H9 (cell line): ENCODE data around the gene FBXO34. TPM values are rescaled to one million over a fixed set of nuclear protein-coding genes. Genes with fewer than 3 reads are reported as not detected.

ENCODE experiments used
- DNase-seq: peaks from one replicate; pipeline ENCODE4 v3.0.0-alpha.2; 2017
- H2AFZ ChIP-seq: one replicate; pipeline ENCODE4 v1.6.1; 2013; ENCODE audit warnings: mild to moderate bottlenecking, low read length, control low read depth, moderate library complexity
- H2AK5ac ChIP-seq: 2 replicates; pipeline ENCODE4 v1.6.1; 2013; ENCODE audit warnings: low read length, control low read depth, mixed read lengths; ENCODE audit not compliant: insufficient read length
- H2BK120ac ChIP-seq: one replicate; pipeline ENCODE4 v1.6.1; 2013; ENCODE audit warnings: low read depth, mild to moderate bottlenecking, low read length, control low read depth, inconsistent platforms; ENCODE audit not compliant: poor library complexity, severe bottlenecking
- H2BK12ac ChIP-seq: 2 replicates; pipeline ENCODE4 v1.6.1; 2013; ENCODE audit warnings: low read length, control low read depth, mixed read lengths, low read depth; ENCODE audit not compliant: insufficient read length
- H2BK15ac ChIP-seq: 2 replicates; pipeline ENCODE4 v1.6.1; 2013; ENCODE audit warnings: low read depth, low read length, control low read depth
- H2BK20ac ChIP-seq: one replicate; pipeline ENCODE4 v1.6.1; 2013; ENCODE audit warnings: low read depth, mild to moderate bottlenecking, low read length, control low read depth, inconsistent platforms; ENCODE audit not compliant: poor library complexity, severe bottlenecking
- H2BK5ac ChIP-seq: 2 replicates; pipeline ENCODE4 v1.6.1; 2013; ENCODE audit warnings: low read length, control low read depth, mixed read lengths; ENCODE audit not compliant: insufficient read length
- H3K14ac ChIP-seq: 2 replicates; pipeline ENCODE4 v1.6.1; 2013; ENCODE audit warnings: low read length, control low read depth; ENCODE audit not compliant: insufficient read depth
- H3K18ac ChIP-seq: 2 replicates; pipeline ENCODE4 v1.6.1; 2013; ENCODE audit warnings: low read depth, mild to moderate bottlenecking, mixed read lengths, low read length, control low read depth; ENCODE audit not compliant: insufficient read length
- H3K23ac ChIP-seq: 2 replicates; pipeline ENCODE4 v1.6.1; 2013; ENCODE audit warnings: low read length, control low read depth, mixed read lengths, low read depth; ENCODE audit not compliant: insufficient read length
- H3K23me2 ChIP-seq: 2 replicates; pipeline ENCODE4 v1.6.1; 2013; ENCODE audit warnings: low read depth, mild to moderate bottlenecking, mixed read lengths, low read length, control low read depth; ENCODE audit not compliant: insufficient read length, poor library complexity, severe bottlenecking
- H3K27ac ChIP-seq: 2 replicates; pipeline ENCODE4 v1.5.1; 2013; ENCODE audit warnings: low read length, control low read depth, mixed read lengths, low read depth; ENCODE audit not compliant: insufficient read length
- H3K27me3 ChIP-seq: 2 replicates; pipeline ENCODE4 v1.6.1; 2013; ENCODE audit warnings: low read length, control low read depth, inconsistent platforms; ENCODE audit not compliant: insufficient read depth
- H3K4ac ChIP-seq: 2 replicates; pipeline ENCODE4 v1.6.1; 2013; ENCODE audit warnings: low read depth, mild to moderate bottlenecking, control low read depth, inconsistent platforms, low read length, moderate library complexity
- H3K4me1 ChIP-seq: 2 replicates; pipeline ENCODE4 v1.6.1; 2013; ENCODE audit warnings: low read length, control low read depth, inconsistent platforms; ENCODE audit not compliant: insufficient read depth
- H3K4me2 ChIP-seq: 2 replicates; pipeline ENCODE4 v1.6.1; 2013; ENCODE audit warnings: low read length, control low read depth, mixed read lengths; ENCODE audit not compliant: insufficient read length, insufficient read depth
- H3K56ac ChIP-seq: 2 replicates; pipeline ENCODE4 v1.6.1; 2013; ENCODE audit warnings: low read depth, mild to moderate bottlenecking, mixed read lengths, low read length, control low read depth; ENCODE audit not compliant: insufficient read length
- H3K79me1 ChIP-seq: 2 replicates; pipeline ENCODE4 v1.6.1; 2013; ENCODE audit warnings: low read depth, mild to moderate bottlenecking, moderate library complexity, low read length, control low read depth, inconsistent platforms; ENCODE audit not compliant: insufficient read depth, poor library complexity, severe bottlenecking
- H3K79me2 ChIP-seq: 2 replicates; pipeline ENCODE4 v1.6.1; 2013; ENCODE audit warnings: low read length, control low read depth, inconsistent platforms; ENCODE audit not compliant: insufficient read depth
- H3K9ac ChIP-seq: 2 replicates; pipeline ENCODE4 v1.6.1; 2013; ENCODE audit warnings: low read length, control low read depth, mixed read lengths; ENCODE audit not compliant: insufficient read length; ENCODE audit errors: extremely low read depth
- H3K9me3 ChIP-seq: one replicate; pipeline ENCODE4 v1.6.1; 2013; ENCODE audit warnings: low read depth, low read length, inconsistent platforms; ENCODE audit not compliant: control insufficient read depth
- H3T11ph ChIP-seq: one replicate; pipeline ENCODE4 v1.6.1; 2013; ENCODE audit warnings: mild to moderate bottlenecking, low read length, control low read depth, inconsistent platforms
- H4K20me1 ChIP-seq: one replicate; pipeline ENCODE4 v1.6.1; 2013; ENCODE audit not compliant: control insufficient read depth, insufficient read length, insufficient read depth
- H4K5ac ChIP-seq: 2 replicates; pipeline ENCODE4 v1.6.1; 2013; ENCODE audit warnings: low read depth, mild to moderate bottlenecking, mixed read lengths, low read length, control low read depth; ENCODE audit not compliant: insufficient read length
- H4K8ac ChIP-seq: replicated peaks from 2 replicates; pipeline ENCODE4 v1.6.1; 2013; ENCODE audit warnings: low read length, control low read depth, mixed read lengths, low read depth; ENCODE audit not compliant: insufficient read length
- H4K91ac ChIP-seq: 2 replicates; pipeline ENCODE4 v1.6.1; 2013; ENCODE audit warnings: low read depth, mild to moderate bottlenecking, moderate library complexity, mixed read lengths, low read length, control low read depth; ENCODE audit not compliant: insufficient read length
- H3K27ac Mint-ChIP-seq, 3 experiments: 2 replicates in 2 of 3; 3 replicates in 1 of 3; pipeline ENCODE4 v1.8.0; 2020 to 2021; ENCODE audit warnings: mixed read lengths in 3 of 3, mild to moderate bottlenecking in 1 of 3, moderate library complexity in 1 of 3
- H3K27me3 Mint-ChIP-seq: 2 replicates; pipeline ENCODE4 v1.8.0; 2021; ENCODE audit warnings: low read depth, mild to moderate bottlenecking, moderate library complexity, mixed read lengths
- H3K36me3 Mint-ChIP-seq, 3 experiments: 2 replicates in 2 of 3; 3 replicates in 1 of 3; pipeline ENCODE4 v1.8.0; 2020 to 2021; ENCODE audit warnings: low read depth in 3 of 3, mixed read lengths in 3 of 3; ENCODE audit not compliant: insufficient read depth in 1 of 3
- H3K4me1 Mint-ChIP-seq, 2 experiments: 2 replicates each; pipeline ENCODE4 v1.8.0; 2020; ENCODE audit warnings: mixed read lengths in 2 of 2
- H3K4me3 Mint-ChIP-seq, 2 experiments: 2 replicates in 1 of 2; 3 replicates in 1 of 2; pipeline ENCODE4 v1.8.0; 2020 to 2021; ENCODE audit warnings: mild to moderate bottlenecking in 2 of 2, mixed read lengths in 2 of 2, moderate library complexity in 1 of 2
- H3K9me3 Mint-ChIP-seq, 2 experiments: 2 replicates in 1 of 2; 3 replicates in 1 of 2; pipeline ENCODE4 v1.8.0; 2020; ENCODE audit warnings: mild to moderate bottlenecking in 2 of 2, mixed read lengths in 2 of 2, moderate library complexity in 1 of 2
- WGBS: extraction: QIAGEN DNeasy Blood & Tissue Kit; methylation state at CpG from one replicate; pipeline ENCODE4 v1.1.7; 2013; ENCODE audit warnings: missing lambda C conversion rate, low lambda C conversion rate, mixed read lengths; ENCODE audit not compliant: insufficient read length; ENCODE audit errors: extremely low coverage; 5-methylcytosine and 5-hydroxymethylcytosine counted together
- total RNA-seq: library from RNA; stranded (reverse); gene quantifications from 2 replicates; pipeline ENCODE4 v1.2.1, GENCODE V29; 2021
- TF ChIP-seq, protein P1 (sequence below): fragments of 200-600 bp; sonication (generic); conservative IDR thresholded peaks from 3 replicates; pipeline ENCODE4 v1.8.0; 2021; ENCODE audit warnings: antibody characterized with exemption, mild to moderate bottlenecking

Gene FBXO34
- total RNA-seq, 1 experiment from 2014 or later = 12.0 TPM

DNA sequence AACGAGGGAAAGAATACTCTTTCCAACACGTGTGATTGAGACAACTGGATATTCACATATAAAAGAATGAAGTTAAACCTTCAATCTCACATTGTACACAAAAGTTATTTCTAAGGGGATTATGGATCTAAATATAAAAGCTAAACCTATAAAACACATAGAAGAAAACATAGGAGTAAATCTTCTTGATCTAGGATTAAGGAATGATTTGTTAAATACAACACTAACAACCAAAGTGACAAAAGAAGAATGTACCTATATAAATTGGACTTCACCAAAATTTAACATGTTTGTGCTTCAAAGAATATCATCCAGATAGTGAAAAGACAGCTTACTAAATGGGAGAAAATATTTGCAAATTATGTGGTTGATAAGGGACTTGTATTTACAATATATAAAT, 43.0 kb upstream of the FBXO34 start:
- H3K9me3 Mint-ChIP-seq = peaks cover 4 to 6% of the 10 kb centered on the region in 2 experiments; a peak in 4 of 5 replicates
- Histone ChIP-seq H3K79me1 (no peaks in the 10 kb centered on the region), H2BK20ac (no peak overlapping the region), H4K91ac (no peak overlapping the region), H3K56ac (no peak overlapping the region), H3K4me2 (no peak overlapping the region), H2BK5ac (no peak overlapping the region), H3K27me3 (no peaks in the 10 kb centered on the region), H3K4me1 (no peaks in the 10 kb centered on the region), H3K23ac (no peak overlapping the region), H3K9me3 (no peaks in the 10 kb centered on the region), H4K8ac (no peak overlapping the region), H3K23me2 (no peaks in the 10 kb centered on the region), H2BK15ac (no peak overlapping the region), H3T11ph (no peak overlapping the region), H2AFZ (no peak overlapping the region), H3K4ac (no peak overlapping the region), H4K20me1 (no peaks in the 10 kb centered on the region), H3K9ac (no peak overlapping the region), H2BK120ac (no peak overlapping the region), H3K27ac (no peak overlapping the region), H2AK5ac (no peak overlapping the region), H3K79me2 (no peaks in the 10 kb centered on the region), H3K18ac (no peak overlapping the region), H3K14ac (no peak overlapping the region), H4K5ac (no peak overlapping the region), H2BK12ac (no peak overlapping the region)
- H3K27ac Mint-ChIP-seq = no peak overlapping the region
- no peaks in the 10 kb centered on the region for H3K36me3 Mint-ChIP-seq
- TF ChIP-seq, protein P1, sequence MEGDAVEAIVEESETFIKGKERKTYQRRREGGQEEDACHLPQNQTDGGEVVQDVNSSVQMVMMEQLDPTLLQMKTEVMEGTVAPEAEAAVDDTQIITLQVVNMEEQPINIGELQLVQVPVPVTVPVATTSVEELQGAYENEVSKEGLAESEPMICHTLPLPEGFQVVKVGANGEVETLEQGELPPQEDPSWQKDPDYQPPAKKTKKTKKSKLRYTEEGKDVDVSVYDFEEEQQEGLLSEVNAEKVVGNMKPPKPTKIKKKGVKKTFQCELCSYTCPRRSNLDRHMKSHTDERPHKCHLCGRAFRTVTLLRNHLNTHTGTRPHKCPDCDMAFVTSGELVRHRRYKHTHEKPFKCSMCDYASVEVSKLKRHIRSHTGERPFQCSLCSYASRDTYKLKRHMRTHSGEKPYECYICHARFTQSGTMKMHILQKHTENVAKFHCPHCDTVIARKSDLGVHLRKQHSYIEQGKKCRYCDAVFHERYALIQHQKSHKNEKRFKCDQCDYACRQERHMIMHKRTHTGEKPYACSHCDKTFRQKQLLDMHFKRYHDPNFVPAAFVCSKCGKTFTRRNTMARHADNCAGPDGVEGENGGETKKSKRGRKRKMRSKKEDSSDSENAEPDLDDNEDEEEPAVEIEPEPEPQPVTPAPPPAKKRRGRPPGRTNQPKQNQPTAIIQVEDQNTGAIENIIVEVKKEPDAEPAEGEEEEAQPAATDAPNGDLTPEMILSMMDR = no peak
- no peak overlapping the region for H3K4me3 Mint-ChIP-seq
- DNase-seq = no peak
- peaks cover 2% of the 10 kb centered on the region for H3K27me3 Mint-ChIP-seq
- no CpG with 5 or more reads among the region's 2 CpGs for WGBS
- no peaks in the 10 kb centered on the region for H3K4me1 Mint-ChIP-seq
